ENCODE data around the gene PIF1. TPM values are rescaled to one million over a fixed set of nuclear protein-coding genes. Genes with fewer than 3 reads are reported as not detected.

PIF1 gene
- total RNA-seq, 1 experiment from 2014 or later = 74.4 TPM

- Histone ChIP-seq H3K4me1 (ENCODE audit: insufficient read depth, low read length) (peaks cover 9% of the 10 kb centered on the region; the same call in 1 of the 2 replicates), H4K20me1 (ENCODE audit: control insufficient read depth, insufficient read depth, insufficient read length) (no peaks in the 10 kb centered on the region), H3K27ac (ENCODE audit: insufficient read length, low read depth, low read length) (no peak overlapping the region), H3K23ac (ENCODE audit: insufficient read length, low read depth, low read length) (no peak overlapping the region), H2AK5ac (ENCODE audit: insufficient read length, low read length) (no peak overlapping the region), H3T11ph (ENCODE audit: low read length) (no peak overlapping the region), H3K79me1 (ENCODE audit: insufficient read depth, low read depth, low read length, poor library complexity, severe bottlenecking) (no peaks in the 10 kb centered on the region), H3K23me2 (ENCODE audit: insufficient read length, low read depth, low read length, poor library complexity, severe bottlenecking) (no peaks in the 10 kb centered on the region), H3K56ac (ENCODE audit: insufficient read length, low read depth, low read length) (no peak overlapping the region), H2BK5ac (ENCODE audit: insufficient read length, low read length) (no peak overlapping the region), H3K79me2 (ENCODE audit: insufficient read depth, low read length) (no peaks in the 10 kb centered on the region), H2BK12ac (ENCODE audit: insufficient read length, low read depth, low read length) (no peak overlapping the region), H3K4me2 (ENCODE audit: insufficient read depth, insufficient read length, low read length) (no peak overlapping the region), H2BK20ac (ENCODE audit: low read depth, low read length, poor library complexity, severe bottlenecking) (no peak overlapping the region), H3K27me3 (ENCODE audit: insufficient read depth, low read length) (no peaks in the 10 kb centered on the region), H3K18ac (ENCODE audit: insufficient read length, low read depth, low read length) (no peak overlapping the region), H4K8ac (replicated peaks; ENCODE audit: insufficient read length, low read depth, low read length) (no peak overlapping the region), H3K14ac (ENCODE audit: insufficient read depth, low read length) (no peak overlapping the region), H4K5ac (ENCODE audit: insufficient read length, low read depth, low read length) (no peak overlapping the region), H2BK120ac (ENCODE audit: low read depth, low read length, poor library complexity, severe bottlenecking) (no peak overlapping the region), H2BK15ac (ENCODE audit: low read depth, low read length) (no peak overlapping the region), H3K9ac (ENCODE audit: extremely low read depth, insufficient read length, low read length) (no peak overlapping the region), H2AFZ (ENCODE audit: low read length) (no peak overlapping the region), H4K91ac (ENCODE audit: insufficient read length, low read depth, low read length) (no peak overlapping the region), H3K4ac (ENCODE audit: low read depth, low read length) (no peak overlapping the region), H3K9me3 (ENCODE audit: control insufficient read depth, low read depth, low read length) (no peaks in the 10 kb centered on the region)
- peak overlapping the region in 2 of 3 experiments; percentile 80 to 90; a peak in 4 of 7 replicates for H3K27ac Mint-ChIP-seq
- TF ChIP-seq CTCF (conservative IDR thresholded peaks at IDR 0.05) = no peak
- no peaks in the 10 kb centered on the region for H3K27me3 Mint-ChIP-seq (ENCODE audit: low read depth)
- H3K4me3 Mint-ChIP-seq = no peak overlapping the region; a peak in 1 of 5 replicates
- DNase-seq = no peak
- peaks cover 15 to 42% (median 34%) of the 10 kb centered on the region in 3 experiments for H3K36me3 Mint-ChIP-seq (ENCODE audit: insufficient read depth in 1 of 3, low read depth in 3 of 3)
- WGBS (ENCODE audit: extremely low coverage, insufficient read length, low lambda C conversion rate) = no CpG with 5 or more reads among the region's 1 CpG
- peaks cover 38 to 53% of the 10 kb centered on the region in 2 experiments for H3K4me1 Mint-ChIP-seq
- H3K9me3 Mint-ChIP-seq = no peaks in the 10 kb centered on the region
These were observed 38.6 kb upstream of the PIF1 start for GRCh38 chr15:64864068-64864467.

All from H9 (cell line).